T1000 (cell line): ENCODE results near the gene MYO5A.
A peak's percentile ranks its signal among the peaks of the same experiment; 100 is the strongest.
"Not testable (repeated sequence)": the region's sequence is repeated elsewhere in the genome, so short reads cannot be mapped to it uniquely, and the experiment has no call there.

ENCODE experiments used
- DNase-seq: peaks from one replicate; lab custom pipeline; 2025; ENCODE audit warnings: mixed read lengths; lab: John Stamatoyannopoulos, UW

MYO5A gene

GRCh38 chr15:52417957-52418356 lies 110.7 kb downstream of the MYO5A start:
- DNase-seq, result no peak

- peak; percentile 43 for DNase-seq
These were observed 111.2 kb downstream of the MYO5A start for GRCh38 chr15:52417521-52417920.

- DNase-seq, result not testable (repeated sequence)
These were observed 112.1 kb downstream of the MYO5A start for GRCh38 chr15:52416566-52416965.

GRCh38 chr15:52415628-52416027 lies 113.1 kb downstream of the MYO5A start:
- DNase-seq, result no peak

GRCh38 chr15:52414936-52415335 lies 113.7 kb downstream of the MYO5A start:
- DNase-seq, result no peak

GRCh38 chr15:52408823-52409222 lies 119.9 kb downstream of the MYO5A start:
- no peak for DNase-seq

GRCh38 chr15:52407374-52407773 lies 121.3 kb downstream of the MYO5A start:
- DNase-seq, result no peak

- DNase-seq, result no peak
These were observed 122.1 kb downstream of the MYO5A start for GRCh38 chr15:52406601-52407000.

- DNase-seq, result no peak
These were observed 122.8 kb downstream of the MYO5A start for GRCh38 chr15:52405856-52406255.

GRCh38 chr15:52397118-52397517 lies 131.6 kb downstream of the MYO5A start:
- DNase-seq, result no peak

- no peak for DNase-seq
These were observed 134.6 kb downstream of the MYO5A start for GRCh38 chr15:52394118-52394517.

- DNase-seq, result peak; percentile 76
These were observed 136.5 kb downstream of the MYO5A start for GRCh38 chr15:52392008-52392687.

- no peak for DNase-seq
These were observed 137.6 kb downstream of the MYO5A start for GRCh38 chr15:52391069-52391468.

GRCh38 chr15:52385670-52386069 lies 143.0 kb downstream of the MYO5A start:
- no peak for DNase-seq

GRCh38 chr15:52383100-52383588 lies 145.5 kb downstream of the MYO5A start:
- no peak for DNase-seq

- no peak for DNase-seq
These were observed 146.0 kb downstream of the MYO5A start for GRCh38 chr15:52382647-52383046.

- no peak for DNase-seq
These were observed 149.1 kb downstream of the MYO5A start for GRCh38 chr15:52379395-52380106.

GRCh38 chr15:52378746-52379394 lies 149.8 kb downstream of the MYO5A start:
- DNase-seq, result no peak

- no peak for DNase-seq
These were observed 158.7 kb downstream of the MYO5A start for GRCh38 chr15:52370010-52370409.

- DNase-seq, result no peak
These were observed 159.2 kb downstream of the MYO5A start for GRCh38 chr15:52369455-52369854.

GRCh38 chr15:52369030-52369429 lies 159.7 kb downstream of the MYO5A start:
- DNase-seq, result no peak

GRCh38 chr15:52368402-52368801 lies 160.3 kb downstream of the MYO5A start:
- DNase-seq, result no peak

GRCh38 chr15:52362497-52362896 lies 166.2 kb downstream of the MYO5A start:
- DNase-seq, result no peak
